Measurements from ENCODE around the gene ERC1.

The ERC1 gene

DNA sequence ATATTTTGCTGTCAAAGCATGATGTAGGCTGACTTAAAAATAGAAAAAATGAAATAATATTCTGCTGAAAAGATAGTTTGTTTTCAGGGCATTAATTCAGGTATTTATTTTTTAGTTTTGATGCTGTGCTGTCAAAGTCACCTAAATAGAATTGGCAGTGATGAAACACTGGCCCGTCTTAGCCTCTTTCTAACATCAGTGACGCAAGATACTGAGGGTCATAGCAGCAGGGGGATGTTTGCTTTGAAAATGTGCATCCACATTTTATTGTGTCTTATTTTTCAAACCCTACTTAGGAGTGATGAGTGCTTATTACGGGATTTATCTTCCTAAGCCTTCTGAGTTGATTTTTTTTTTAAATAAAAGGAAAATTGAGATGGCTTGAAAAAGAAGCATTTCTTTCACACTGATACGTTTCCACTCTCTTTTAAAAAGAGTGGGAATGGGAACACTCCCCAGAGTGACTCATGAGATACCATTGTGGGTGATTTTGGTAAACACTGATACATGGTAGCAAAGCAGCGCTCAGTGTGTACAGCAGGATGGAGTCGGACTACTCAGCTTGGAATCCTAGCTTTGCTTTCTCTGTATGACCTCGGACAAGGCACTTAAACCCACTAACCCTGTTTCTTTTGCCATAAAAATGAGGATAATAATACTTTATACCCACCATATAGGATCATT lies 290.8 kb downstream of the ERC1 start:
- no peak for DNase-seq (ENCODE audit: low read depth in 1 of 2, low spot score in 1 of 2)
- TF ChIP-seq CTCF (IDR thresholded peaks at IDR 0.05; ENCODE audit: insufficient read depth, low read length) (no peak), SPI1 (IDR thresholded peaks at IDR 0.05; ENCODE audit: borderline replicate concordance, low read depth) (no peak), REST (IDR thresholded peaks at IDR 0.05; ENCODE audit: insufficient replicate concordance, low read depth) (no peak), GABPA (IDR thresholded peaks at IDR 0.05; ENCODE audit: low read depth) (no peak), POLR2AphosphoS5 (IDR thresholded peaks at IDR 0.05; ENCODE audit: low read depth) (no peak)
- no peak overlapping the region for H3K4me3 ChIP-seq (replicated peaks; ENCODE audit: insufficient read depth, low read length)

GRCh38 chr12:1282670-1283315 lies 291.8 kb downstream of the ERC1 start:
- Histone ChIP-seq H3K27me3 (ENCODE audit: insufficient read depth, poor library complexity, severe bottlenecking) (no peaks in the 10 kb centered on the region), H3K4me3 (replicated peaks; ENCODE audit: insufficient read depth, low read length) (no peak overlapping the region), H3K27ac (replicated peaks) (no peak overlapping the region)
- TF ChIP-seq REST (IDR thresholded peaks at IDR 0.05; ENCODE audit: insufficient replicate concordance, low read depth) (no peak), SPI1 (IDR thresholded peaks at IDR 0.05; ENCODE audit: borderline replicate concordance, low read depth) (no peak), POLR2AphosphoS5 (IDR thresholded peaks at IDR 0.05; ENCODE audit: low read depth) (no peak), CTCF (IDR thresholded peaks at IDR 0.05; ENCODE audit: insufficient read depth, low read length) (no peak), GABPA (IDR thresholded peaks at IDR 0.05; ENCODE audit: low read depth) (no peak)
- DNase-seq (ENCODE audit: low read depth in 1 of 2, low spot score in 1 of 2): no peak

More for the DNA sequence above, 290.8 kb downstream of the ERC1 start:
- Histone ChIP-seq H3K27me3 (ENCODE audit: insufficient read depth, poor library complexity, severe bottlenecking) (no peaks in the 10 kb centered on the region), H3K27ac (replicated peaks) (no peak overlapping the region)

GRCh38 chr12:1283316-1283715 lies 292.3 kb downstream of the ERC1 start:
- no peak for DNase-seq (ENCODE audit: low read depth in 1 of 2, low spot score in 1 of 2)
- no peak overlapping the region for H3K27ac ChIP-seq (replicated peaks)
- TF ChIP-seq GABPA (IDR thresholded peaks at IDR 0.05; ENCODE audit: low read depth) (no peak), REST (IDR thresholded peaks at IDR 0.05; ENCODE audit: insufficient replicate concordance, low read depth) (no peak), CTCF (IDR thresholded peaks at IDR 0.05; ENCODE audit: insufficient read depth, low read length) (no peak), SPI1 (IDR thresholded peaks at IDR 0.05; ENCODE audit: borderline replicate concordance, low read depth) (no peak), POLR2AphosphoS5 (IDR thresholded peaks at IDR 0.05; ENCODE audit: low read depth) (no peak)
- H3K4me3 ChIP-seq (replicated peaks; ENCODE audit: insufficient read depth, low read length): no peak overlapping the region
- H3K27me3 ChIP-seq (ENCODE audit: insufficient read depth, poor library complexity, severe bottlenecking): no peaks in the 10 kb centered on the region
